ES-I3 (cell line): ENCODE data around the gene HOXA3.

Experiments
- H3K36me3 ChIP-seq: 2 replicates; pipeline ENCODE4 v1.6.1; 2013; ENCODE audit warnings: mild to moderate bottlenecking, low read length, control low read depth, moderate library complexity; ENCODE audit not compliant: insufficient read depth
- H3K4me1 ChIP-seq: 2 replicates; pipeline ENCODE4 v1.6.1; 2013; ENCODE audit warnings: mild to moderate bottlenecking, control low read depth, low read length; ENCODE audit not compliant: insufficient read depth
- H3K9ac ChIP-seq: 2 replicates; pipeline ENCODE4 v1.6.1; 2013; ENCODE audit warnings: low read depth, mild to moderate bottlenecking, low read length, moderate library complexity
- H3K9me3 ChIP-seq: 2 replicates; pipeline ENCODE4 v1.6.1; 2013; ENCODE audit warnings: mild to moderate bottlenecking, low read length, moderate library complexity; ENCODE audit not compliant: control insufficient read depth, insufficient read depth

HOXA3 gene

DNA sequence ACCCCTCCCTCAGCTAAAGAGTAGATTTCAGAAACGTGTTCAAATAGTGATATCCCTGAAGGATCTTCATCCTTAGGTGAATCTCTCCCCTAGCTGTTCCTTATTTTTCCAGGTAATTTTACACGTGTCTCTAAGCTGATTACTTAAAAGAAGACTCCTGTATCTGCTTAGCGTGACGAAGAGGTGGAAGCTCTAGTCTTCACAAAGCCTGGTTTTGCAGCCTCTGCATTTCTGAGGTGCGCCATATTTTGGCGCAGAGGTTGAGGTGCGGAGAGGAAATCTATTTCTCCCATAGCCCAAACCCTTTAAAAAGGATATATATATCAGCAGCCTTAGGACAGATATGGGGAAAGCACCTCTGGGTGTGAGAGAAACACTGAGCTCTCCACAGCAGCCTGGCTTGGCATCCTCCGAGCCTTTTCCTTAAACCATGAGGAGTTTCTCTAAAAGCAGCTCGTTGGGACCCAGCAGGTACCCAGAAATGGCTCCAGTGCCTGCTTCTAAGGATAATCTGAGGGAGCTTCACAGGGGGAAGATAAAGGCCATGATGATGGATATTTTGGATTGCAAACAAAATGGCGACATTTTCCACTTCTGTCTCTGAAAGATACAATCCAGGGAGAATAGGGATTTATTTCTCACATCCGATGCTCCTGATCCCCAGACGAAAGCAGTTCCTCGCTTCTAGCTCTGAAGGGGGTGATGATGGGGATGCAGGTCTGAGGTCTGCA lies 46.9 kb downstream of the HOXA3 start:
- Histone ChIP-seq H3K9ac (no peak overlapping the region), H3K4me1 (peaks cover 15% of the 10 kb centered on the region), H3K9me3 (no peaks in the 10 kb centered on the region), H3K36me3 (no peaks in the 10 kb centered on the region)

DNA sequence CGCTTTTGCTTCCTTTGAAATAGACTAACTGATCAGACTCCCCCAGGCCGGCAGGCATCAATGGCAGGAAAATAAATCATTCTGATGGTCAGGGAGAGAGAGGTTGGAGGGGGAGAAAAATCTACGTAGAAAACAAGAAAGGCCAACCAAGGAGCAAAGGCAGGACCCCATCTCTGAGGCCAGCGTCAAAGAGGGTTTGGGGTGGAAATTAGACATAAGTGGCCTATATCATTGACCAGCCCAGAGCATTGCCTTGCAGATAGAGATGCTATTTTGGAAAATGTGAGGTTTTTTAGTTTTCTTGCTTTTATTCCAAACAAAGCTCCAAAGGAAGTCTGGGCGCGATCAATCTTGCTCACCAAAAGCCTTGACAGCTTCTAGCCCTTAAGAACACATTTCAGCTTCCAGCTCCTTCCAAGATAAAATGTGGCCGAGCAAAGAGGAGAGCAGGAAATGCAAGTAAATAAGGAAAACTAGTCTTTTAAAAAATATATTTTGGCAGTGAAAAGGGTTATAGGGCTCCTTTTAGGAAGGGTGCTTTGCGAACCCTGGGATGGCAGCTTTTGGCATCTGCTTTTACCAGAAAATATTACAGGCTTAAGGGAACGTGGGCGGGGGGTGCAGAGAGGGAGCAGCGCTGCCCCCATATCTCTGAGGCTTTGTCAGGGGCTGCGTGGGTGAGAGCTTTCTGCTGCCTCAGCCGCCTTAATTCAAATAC lies 47.9 kb downstream of the HOXA3 start:
- Histone ChIP-seq H3K9me3 (no peaks in the 10 kb centered on the region), H3K9ac (no peak overlapping the region), H3K36me3 (no peaks in the 10 kb centered on the region), H3K4me1 (peaks cover 17% of the 10 kb centered on the region)

DNA sequence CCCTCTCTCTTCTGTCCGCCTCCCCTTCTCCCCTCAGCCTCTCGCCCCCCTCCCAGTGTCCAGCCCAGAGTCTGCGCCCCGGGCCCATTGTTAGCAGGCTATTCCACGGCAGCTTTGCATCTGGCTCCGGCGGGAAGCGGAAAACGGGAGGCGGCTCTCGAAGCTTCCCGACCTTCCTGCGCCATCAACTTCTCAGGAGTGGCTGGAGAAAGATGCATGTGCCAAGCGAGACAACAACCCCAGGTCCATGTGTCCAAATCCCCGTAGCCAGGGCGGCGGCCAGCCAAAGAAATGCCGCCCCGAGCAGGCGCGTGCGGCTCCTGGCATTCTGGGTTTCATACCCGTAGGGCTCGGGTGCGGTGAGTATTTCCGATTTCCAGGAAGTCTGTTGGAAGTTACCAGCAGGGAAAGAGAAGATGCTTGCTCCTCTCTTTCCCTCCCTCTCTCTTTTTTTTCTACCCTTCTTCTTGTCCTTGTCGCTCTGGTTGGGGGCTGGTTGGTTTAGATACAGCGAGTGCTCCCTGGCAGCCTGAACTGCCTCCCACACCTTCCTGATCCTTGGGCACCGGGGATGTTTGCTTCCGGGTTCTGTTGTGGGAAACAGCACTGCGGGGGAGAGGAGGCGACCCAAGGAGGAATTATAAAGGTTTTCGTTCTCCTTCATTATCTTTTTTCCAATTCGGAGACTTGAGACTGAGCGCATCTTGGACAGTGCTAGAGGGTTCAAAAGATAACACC lies 48.7 kb downstream of the HOXA3 start:
- Histone ChIP-seq H3K9ac (no peak overlapping the region; the same call in 1 of the 2 replicates), H3K36me3 (no peaks in the 10 kb centered on the region), H3K4me1 (peaks cover 17% of the 10 kb centered on the region), H3K9me3 (no peaks in the 10 kb centered on the region)

DNA sequence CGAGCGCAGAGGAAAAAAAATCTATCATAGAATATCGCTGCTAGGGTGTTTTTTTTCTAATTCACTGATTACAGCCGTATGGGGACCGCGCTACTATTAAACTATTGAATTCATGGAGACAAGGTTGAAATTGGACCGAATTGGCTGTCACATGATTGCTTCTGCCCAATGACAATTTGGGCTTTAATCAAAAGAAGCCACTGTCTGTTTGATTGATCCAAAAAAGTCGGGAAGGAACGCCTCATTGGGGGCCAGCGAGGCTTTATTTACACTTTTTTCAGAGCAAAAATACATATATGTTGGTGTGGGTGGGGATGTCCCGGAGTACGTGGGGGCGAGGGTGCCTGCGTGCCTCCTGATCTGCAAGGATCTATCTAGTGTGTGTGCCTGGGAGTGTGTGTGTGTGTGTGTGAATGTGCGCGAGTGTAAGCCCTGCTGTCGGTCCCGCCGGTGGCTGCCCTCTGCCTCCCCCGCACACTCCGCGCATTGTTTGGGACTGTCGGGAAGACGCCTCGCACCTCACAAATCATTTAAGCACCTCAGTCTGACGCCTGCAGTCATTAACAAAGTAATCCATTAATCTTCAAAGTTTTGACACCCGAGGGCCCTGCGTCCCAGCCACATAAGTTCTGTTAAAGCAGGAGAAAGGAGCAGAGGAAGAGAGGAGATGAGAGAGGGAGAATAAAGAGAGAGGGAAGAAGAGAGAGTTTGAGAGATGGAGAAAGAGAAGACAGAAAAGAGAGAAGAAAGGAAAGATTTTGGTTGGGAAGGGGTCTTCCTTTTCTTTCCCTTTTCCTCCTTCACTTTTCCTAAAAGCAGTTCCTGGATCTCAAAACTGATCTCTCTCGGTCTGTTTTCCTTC lies 49.6 kb downstream of the HOXA3 start, which contains the start of gene HOXA2:
Gene HOXA2, minus strand, starts transcription at position 103 of the 862 bp plus-strand sequence. CDS start 183 bp downstream, outside the sequence.
- H3K9me3 ChIP-seq: no peaks in the 10 kb centered on the region
- peaks cover 20% of the 10 kb centered on the region for H3K4me1 ChIP-seq
- H3K36me3 ChIP-seq: no peaks in the 10 kb centered on the region
- H3K9ac ChIP-seq: peak within 1 kb of the TSS; percentile 53; the same call in 1 of the 2 replicates

DNA sequence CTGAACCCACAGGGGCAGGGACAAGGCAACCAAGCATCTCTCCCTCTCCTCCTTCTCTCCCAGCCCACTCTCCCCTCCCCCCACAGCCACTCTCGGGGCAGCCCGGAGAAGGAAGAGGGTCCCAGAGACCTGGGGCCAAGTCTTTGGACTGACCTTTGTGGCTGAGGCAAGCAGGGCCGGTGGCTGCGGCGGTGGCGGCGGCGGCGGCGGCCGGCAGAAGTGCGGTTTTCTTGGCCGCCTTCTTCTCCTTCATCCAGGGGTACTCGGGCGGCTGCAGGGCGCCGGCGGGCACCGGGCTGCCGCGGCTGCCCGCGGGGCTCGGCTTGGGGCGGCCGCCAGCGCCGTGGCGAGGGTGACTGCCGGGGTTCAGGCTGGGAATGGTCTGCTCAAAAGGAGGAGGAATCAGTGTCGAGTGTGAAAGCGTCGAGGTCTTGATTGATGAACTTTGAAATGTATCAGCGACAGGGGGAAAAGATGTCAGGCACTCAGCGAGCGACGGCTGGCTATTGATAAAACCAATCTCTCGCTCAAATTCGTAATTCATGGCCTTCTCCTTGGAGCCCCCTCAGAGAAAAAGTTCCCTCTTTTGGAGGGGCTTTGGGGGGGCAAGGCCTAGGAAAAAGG lies 50.3 kb downstream of the HOXA3 start:
- Histone ChIP-seq H3K9me3 (no peaks in the 10 kb centered on the region), H3K9ac (peak overlapping the region; percentile 53; the same call in 1 of the 2 replicates), H3K4me1 (peaks cover 23% of the 10 kb centered on the region)

DNA sequence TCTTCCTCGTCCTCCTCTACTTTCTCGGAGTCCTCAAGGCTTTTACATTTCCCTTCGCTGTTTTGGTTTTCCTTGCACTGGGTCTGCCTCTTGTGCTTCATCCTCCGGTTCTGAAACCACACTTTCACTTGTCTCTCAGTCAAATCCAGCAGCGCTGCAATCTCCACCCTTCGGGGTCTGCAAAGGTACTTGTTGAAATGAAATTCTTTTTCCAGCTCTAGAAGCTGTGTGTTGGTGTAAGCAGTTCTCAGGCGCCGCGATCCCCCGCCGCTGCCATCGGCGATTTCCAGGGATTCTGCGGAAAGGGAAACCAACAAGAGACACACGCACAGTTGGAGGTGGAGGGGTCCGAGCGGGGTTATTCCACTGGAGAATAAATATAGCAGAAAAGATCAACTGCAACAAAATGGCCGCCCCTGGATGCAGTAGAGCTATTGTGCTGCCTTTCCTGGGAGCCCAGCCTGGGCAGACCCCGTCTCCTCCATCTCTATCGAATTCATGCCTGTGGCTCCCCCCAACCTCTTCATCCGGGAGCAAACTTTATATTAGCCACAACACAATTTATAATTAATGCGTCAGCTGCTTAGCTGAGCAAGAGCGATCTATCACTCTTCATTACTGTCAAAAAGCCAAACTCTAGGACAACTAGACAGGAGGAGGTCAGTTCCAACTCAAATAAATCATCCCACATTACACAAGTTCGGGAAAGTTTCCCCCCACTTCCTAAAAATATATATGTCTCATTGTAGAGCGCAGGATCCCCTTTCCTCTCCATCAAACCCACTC lies 51.0 kb downstream of the HOXA3 start:
- peaks cover 23% of the 10 kb centered on the region for H3K4me1 ChIP-seq
- H3K9ac ChIP-seq: peak overlapping the region; percentile 53; the same call in 1 of the 2 replicates
- no peaks in the 10 kb centered on the region for H3K9me3 ChIP-seq
- no peaks in the 10 kb centered on the region for H3K36me3 ChIP-seq

More for the DNA sequence above, 50.3 kb downstream of the HOXA3 start:
- H3K36me3 ChIP-seq: no peaks in the 10 kb centered on the region

DNA sequence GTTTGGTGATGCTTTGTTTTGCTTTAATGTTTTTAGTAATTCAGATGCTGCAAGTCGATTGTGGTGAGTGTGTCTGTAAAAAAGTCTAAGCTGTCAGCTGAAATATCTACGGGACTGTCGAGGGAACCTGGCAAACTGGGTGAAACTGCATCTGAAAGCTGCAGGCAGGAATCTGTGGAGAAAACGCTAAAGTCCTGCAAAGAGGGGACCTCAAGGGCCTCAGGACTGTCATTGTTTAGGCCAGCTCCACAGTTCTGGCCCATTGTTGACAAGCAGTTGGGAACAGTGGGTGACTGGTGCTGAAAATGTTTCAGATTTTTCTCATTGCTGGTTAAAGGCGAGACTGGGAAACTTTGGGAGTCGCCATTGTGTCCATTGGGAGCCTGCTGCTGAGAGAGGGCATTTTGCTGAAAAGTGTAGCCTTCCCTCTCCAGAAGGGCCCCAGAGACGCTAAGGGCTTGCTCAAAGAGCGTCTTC lies 51.7 kb downstream of the HOXA3 start:
- Histone ChIP-seq H3K36me3 (no peaks in the 10 kb centered on the region), H3K9me3 (no peaks in the 10 kb centered on the region), H3K9ac (peak overlapping the region; percentile 53; the same call in 1 of the 2 replicates), H3K4me1 (peaks cover 17% of the 10 kb centered on the region)

DNA sequence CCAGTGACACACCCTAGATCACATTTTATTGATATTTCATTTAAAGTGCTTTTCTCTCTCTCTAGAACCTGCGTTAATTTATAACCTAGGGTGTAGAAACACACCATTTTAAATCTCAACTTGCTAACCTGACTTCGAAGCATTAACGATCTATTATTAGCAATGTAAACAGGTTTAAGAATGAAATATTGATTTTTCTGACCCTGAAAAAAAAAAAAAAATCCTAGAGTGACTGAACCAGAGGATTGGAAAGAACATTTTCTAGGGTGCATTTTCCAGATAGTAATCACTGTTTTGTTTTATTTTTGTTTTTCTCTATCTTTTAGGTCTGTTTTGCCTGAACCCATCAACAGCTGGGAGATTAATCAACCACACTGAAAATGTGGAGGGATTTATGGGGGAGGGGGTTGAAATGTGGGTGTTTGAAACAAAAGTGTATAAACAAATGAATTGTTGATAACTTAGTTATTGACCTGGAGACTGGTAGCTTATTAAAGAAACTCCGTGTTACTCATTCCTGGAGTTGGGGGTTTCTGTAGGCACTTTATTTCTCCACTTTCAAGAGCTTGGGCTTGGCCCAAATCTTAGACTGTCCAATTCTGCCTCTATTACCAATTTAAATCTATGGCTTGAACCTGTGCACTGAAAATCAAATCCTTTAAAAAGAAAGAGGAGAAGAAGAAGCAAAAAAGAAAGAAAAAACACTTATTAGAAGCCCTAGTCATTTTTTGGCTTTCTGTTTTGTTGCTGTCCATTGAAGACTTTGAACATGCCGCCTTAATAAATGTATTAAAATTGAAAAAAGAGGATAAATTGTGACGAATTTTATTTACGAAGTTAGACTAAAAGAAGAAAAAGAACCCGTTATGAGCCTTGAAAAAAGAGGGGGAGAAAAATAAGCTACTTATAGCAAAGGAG lies 52.7 kb downstream of the HOXA3 start:
- Histone ChIP-seq H3K9me3 (no peaks in the 10 kb centered on the region), H3K4me1 (peaks cover 20% of the 10 kb centered on the region), H3K36me3 (no peaks in the 10 kb centered on the region), H3K9ac (no peak overlapping the region; the same call in 1 of the 2 replicates)

DNA sequence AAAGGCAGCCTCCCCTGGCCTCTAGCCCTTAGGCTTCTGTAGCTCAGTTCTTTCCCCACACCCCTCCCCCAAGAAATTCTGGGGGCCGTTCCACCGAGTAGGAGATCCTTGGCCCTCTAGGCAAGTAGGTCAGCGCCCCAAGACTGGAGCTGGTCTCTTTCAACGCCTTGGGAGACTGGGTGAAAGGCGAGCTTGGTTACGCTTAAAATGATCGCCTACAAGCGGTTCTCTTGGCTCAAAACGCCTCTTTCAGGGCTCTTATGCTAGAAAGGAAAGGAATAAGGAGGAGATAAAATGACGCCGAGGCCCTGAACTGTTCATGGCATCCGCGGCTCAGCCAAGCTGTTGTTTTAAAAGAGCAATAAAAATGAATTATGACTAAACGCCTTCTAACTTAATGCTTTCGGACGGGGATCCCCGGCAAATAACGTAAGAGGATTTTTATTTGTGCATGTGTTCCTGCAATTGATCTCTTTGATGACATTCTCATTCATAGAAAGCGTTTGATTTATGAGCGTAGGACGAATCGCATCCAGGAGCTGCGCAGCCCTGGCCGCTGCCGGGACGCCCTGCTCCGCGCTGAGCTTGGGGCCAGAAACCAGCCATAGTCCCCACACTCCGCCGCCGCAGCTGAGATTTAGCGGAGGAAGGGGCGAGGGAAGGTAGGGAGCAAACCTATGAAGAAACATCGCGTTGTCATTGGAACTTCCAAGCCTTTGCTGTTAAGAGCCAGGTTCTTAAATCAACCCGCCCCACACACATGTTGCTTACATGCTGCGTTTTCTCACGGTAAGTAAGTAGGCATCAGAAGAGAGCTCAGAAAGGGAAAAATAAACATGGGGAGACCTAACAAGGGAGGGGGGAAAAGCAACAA lies 53.6 kb downstream of the HOXA3 start:
- Histone ChIP-seq H3K36me3 (no peaks in the 10 kb centered on the region), H3K4me1 (peaks cover 25% of the 10 kb centered on the region), H3K9ac (peak overlapping the region; percentile 50; the same call in 1 of the 2 replicates), H3K9me3 (no peaks in the 10 kb centered on the region)

DNA sequence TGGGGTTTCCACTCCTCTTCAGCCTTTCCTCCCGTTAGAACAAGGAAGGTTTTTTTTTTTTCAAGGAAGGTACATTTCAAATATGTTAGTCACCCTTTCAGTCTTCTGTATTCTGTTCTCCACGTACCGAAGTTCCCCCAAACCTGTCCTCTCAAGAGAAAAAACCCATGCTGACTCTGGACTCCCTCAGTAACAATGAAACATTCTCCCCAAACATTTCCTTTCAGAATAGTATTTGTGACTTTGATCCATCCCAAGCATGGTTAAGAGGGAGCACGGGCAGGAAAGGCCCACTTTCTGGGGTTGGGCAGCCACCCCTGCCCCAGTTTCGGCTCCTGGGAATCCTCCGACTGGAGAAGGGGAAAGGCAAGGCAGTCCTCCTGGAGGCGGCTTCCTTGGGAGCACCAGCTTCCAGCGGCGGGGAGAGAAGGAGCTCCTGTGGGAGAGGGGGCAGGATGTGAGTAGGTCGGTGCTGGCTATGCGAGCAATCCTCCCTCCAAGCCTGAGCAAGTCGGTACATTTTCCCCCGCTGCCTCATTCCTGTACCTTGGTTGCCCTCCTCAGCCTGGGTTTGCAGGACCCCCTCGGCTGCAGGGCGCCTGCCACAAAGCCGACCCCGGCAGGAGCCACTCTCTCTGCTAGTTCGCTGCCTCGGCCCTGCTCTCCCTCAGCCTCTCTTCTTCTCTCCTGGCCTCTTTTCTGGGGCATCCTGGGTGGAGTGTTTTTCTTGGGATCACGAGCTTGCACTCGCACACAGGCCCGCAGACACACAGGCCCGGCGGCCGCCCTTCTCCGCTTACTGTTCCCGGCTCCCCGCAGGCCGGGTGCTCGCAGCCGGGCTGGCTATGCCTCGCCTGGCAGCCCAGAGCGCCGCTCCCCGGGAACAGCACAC lies 54.5 kb downstream of the HOXA3 start:
- Histone ChIP-seq H3K4me1 (peaks cover 30% of the 10 kb centered on the region), H3K36me3 (no peaks in the 10 kb centered on the region), H3K9ac (peak overlapping the region; percentile 50; the same call in 1 of the 2 replicates), H3K9me3 (no peaks in the 10 kb centered on the region)
